ENCODE data around the gene KLHL4.

GRCh38 chrX:87702795-87703194, 185.2 kb downstream of the KLHL4 start:
- no peak for TF ChIP-seq EZH2 (IDR thresholded peaks at IDR 0.05; ENCODE audit: borderline replicate concordance, insufficient read depth, low read depth, low read length, poor library complexity, severe bottlenecking)
- TF ChIP-seq CTCF (IDR thresholded peaks at IDR 0.05) = no peak
